ENCODE measurements around the gene HMGB3.

DNA sequence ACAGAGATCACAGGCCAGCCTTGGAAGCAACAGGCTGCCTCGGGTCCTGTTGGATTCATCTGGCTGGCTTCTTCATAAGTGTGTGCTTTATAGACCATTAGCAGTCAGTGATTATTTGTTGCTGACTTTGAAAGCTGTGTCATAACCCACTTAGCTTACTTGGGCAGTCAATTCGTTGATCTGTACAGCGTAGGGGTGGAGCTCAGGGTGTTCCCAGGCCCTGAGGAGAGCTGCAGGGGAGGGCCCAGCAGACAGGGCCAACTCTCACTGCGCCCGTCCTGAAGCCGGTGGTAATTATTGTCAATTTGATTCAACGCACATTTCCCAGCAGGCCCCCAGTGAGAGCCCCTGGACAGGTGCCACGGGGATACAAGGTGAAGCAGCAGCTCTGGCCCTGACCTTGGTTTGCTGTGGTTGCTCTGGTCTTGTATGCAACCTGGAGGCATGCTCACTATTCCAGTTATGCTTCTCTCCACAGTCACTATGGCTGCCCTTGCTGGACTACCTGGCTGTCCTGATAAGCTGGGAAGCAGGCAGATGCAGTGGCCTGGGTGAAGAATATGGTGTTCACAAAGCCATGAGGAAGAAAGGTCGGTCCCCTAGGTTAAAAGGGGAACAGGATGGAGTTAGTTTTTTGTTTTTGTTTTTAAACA is 40.1 kb upstream of the HMGB3 start:
- TF ChIP-seq, protein P1, sequence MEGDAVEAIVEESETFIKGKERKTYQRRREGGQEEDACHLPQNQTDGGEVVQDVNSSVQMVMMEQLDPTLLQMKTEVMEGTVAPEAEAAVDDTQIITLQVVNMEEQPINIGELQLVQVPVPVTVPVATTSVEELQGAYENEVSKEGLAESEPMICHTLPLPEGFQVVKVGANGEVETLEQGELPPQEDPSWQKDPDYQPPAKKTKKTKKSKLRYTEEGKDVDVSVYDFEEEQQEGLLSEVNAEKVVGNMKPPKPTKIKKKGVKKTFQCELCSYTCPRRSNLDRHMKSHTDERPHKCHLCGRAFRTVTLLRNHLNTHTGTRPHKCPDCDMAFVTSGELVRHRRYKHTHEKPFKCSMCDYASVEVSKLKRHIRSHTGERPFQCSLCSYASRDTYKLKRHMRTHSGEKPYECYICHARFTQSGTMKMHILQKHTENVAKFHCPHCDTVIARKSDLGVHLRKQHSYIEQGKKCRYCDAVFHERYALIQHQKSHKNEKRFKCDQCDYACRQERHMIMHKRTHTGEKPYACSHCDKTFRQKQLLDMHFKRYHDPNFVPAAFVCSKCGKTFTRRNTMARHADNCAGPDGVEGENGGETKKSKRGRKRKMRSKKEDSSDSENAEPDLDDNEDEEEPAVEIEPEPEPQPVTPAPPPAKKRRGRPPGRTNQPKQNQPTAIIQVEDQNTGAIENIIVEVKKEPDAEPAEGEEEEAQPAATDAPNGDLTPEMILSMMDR (conservative IDR thresholded peaks at IDR 0.05): no peak
- TF ChIP-seq ZFX (IDR thresholded peaks at IDR 0.05): no peak
